GM12891 (cell line): ENCODE measurements around the gene DNAAF3.

ENCODE experiments used
- PAX5 ChIP-seq: IDR thresholded peaks from 2 replicates; pipeline ENCODE4 v1.6.1; 2011; ENCODE audit warnings: low read length, moderate library complexity, mild to moderate bottlenecking; ENCODE audit not compliant: insufficient read depth, severe bottlenecking
- POLR2A ChIP-seq: IDR thresholded peaks from 2 replicates; pipeline ENCODE4 v1.6.1; 2011; ENCODE audit warnings: low read depth, low read length, control low read depth
- POLR2AphosphoS5 ChIP-seq: IDR thresholded peaks from 2 replicates; pipeline ENCODE4 v1.6.1; 2011; ENCODE audit warnings: low read depth, low read length, control low read depth
- TAF1 ChIP-seq: IDR thresholded peaks from 2 replicates; pipeline ENCODE4 v1.6.1; 2011; ENCODE audit warnings: low read depth, low read length, control low read depth

- TF ChIP-seq POLR2A (no peak), TAF1 (no peak), POLR2AphosphoS5 (no peak), PAX5 (no peak)
Measured at GRCh38 chr19:55160986-55161365, 5.4 kb downstream of the DNAAF3 start.
